ENCODE results near the gene ZGLP1.

GRCh38 chr19:10346509-10346908 lies 36.9 kb upstream of the ZGLP1 start:
- TF ChIP-seq CTCF (conservative IDR thresholded peaks at IDR 0.05; ENCODE audit: low read depth, low read length): no peak
- TF ChIP-seq EZH2phosphoT487 (IDR thresholded peaks at IDR 0.05; ENCODE audit: borderline replicate concordance, low read length): no peak

All from PC-3 (cell line).